Gastrocnemius medialis (tissue), 4 donors: ENCODE results near the gene SPTBN1.

ENCODE experiments used
- POLR2A ChIP-seq, 2 donors: fragments of 450-650 bp; IDR thresholded peaks; one replicate each; pipeline ENCODE4 v1.6.1; 2017; ENCODE audit warnings: antibody characterized with exemption in 2 of 2, mild to moderate bottlenecking in 2 of 2, moderate library complexity in 2 of 2
- TF ChIP-seq, protein P1 (sequence below), 5 experiments: fragments of 450-650 bp in 3 of 5; fragments of 200-600 bp in 2 of 5; sonication (generic) in 2 of 5; IDR thresholded peaks in 4 of 5; conservative IDR thresholded peaks in 1 of 5; 1 replicate in 4 of 5; 2 replicates in 1 of 5; pipeline ENCODE4 v1.5.1; 2016 to 2019; ENCODE audit warnings: antibody characterized with exemption in 5 of 5, mild to moderate bottlenecking in 3 of 5, moderate library complexity in 3 of 5

- TF ChIP-seq, protein P1, sequence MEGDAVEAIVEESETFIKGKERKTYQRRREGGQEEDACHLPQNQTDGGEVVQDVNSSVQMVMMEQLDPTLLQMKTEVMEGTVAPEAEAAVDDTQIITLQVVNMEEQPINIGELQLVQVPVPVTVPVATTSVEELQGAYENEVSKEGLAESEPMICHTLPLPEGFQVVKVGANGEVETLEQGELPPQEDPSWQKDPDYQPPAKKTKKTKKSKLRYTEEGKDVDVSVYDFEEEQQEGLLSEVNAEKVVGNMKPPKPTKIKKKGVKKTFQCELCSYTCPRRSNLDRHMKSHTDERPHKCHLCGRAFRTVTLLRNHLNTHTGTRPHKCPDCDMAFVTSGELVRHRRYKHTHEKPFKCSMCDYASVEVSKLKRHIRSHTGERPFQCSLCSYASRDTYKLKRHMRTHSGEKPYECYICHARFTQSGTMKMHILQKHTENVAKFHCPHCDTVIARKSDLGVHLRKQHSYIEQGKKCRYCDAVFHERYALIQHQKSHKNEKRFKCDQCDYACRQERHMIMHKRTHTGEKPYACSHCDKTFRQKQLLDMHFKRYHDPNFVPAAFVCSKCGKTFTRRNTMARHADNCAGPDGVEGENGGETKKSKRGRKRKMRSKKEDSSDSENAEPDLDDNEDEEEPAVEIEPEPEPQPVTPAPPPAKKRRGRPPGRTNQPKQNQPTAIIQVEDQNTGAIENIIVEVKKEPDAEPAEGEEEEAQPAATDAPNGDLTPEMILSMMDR (IDR thresholded peaks at IDR 0.05 in 4 of 5, conservative IDR thresholded peaks at IDR 0.05 in 1 of 5): no peak
- no peak for TF ChIP-seq POLR2A (IDR thresholded peaks at IDR 0.05)
Measured at GRCh38 chr2:54710216-54710615, 254.1 kb downstream of the SPTBN1 start.
